HL-60 (cell line): ENCODE data around the gene RPL19.

Source experiments
- POLR2AphosphoS5 ChIP-seq: IDR thresholded peaks from 2 replicates; pipeline ENCODE4 v1.6.1; 2012; ENCODE audit warnings: low read depth
- TF ChIP-seq, protein P1 (sequence below): IDR thresholded peaks from one replicate; pipeline ENCODE4 v1.5.1; 2011; ENCODE audit warnings: low read length, control low read depth, inconsistent platforms; ENCODE audit not compliant: insufficient read depth

DNA sequence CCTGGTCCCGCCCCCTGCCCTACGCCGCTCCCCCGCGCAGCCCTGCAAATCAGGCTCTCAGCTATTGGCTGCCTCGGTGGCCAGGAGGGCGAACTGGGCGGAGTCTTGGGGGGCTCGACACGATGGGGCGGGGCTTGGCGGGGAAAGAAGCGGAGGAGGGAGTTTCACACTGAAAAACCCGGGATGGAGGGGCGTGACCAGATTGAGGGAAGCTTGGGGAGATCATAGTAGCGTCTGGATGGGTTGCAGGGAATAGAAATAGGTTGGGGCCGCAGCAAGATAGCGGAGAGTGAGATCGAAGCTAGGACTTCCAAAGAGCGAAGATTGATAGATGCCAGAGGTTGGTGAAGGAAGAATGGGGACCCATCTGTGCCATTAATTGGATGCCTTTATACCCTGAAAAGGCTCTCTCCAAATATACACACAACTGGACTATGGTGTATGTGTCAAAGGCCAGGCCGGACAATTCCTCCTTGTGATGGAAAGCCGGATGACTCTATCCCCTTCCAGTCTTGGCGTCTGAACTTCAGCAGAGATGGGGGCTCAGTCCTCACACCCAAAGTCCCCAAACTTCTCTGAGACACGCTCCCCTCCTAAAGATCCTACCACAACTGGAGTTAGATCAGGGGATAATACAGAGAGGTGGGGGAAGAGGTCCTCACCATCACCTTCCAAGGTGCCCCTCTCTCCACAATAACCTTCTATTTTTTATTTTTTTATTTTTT, 26.0 kb downstream of the RPL19 start:
- TF ChIP-seq, protein P1, sequence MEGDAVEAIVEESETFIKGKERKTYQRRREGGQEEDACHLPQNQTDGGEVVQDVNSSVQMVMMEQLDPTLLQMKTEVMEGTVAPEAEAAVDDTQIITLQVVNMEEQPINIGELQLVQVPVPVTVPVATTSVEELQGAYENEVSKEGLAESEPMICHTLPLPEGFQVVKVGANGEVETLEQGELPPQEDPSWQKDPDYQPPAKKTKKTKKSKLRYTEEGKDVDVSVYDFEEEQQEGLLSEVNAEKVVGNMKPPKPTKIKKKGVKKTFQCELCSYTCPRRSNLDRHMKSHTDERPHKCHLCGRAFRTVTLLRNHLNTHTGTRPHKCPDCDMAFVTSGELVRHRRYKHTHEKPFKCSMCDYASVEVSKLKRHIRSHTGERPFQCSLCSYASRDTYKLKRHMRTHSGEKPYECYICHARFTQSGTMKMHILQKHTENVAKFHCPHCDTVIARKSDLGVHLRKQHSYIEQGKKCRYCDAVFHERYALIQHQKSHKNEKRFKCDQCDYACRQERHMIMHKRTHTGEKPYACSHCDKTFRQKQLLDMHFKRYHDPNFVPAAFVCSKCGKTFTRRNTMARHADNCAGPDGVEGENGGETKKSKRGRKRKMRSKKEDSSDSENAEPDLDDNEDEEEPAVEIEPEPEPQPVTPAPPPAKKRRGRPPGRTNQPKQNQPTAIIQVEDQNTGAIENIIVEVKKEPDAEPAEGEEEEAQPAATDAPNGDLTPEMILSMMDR: no peak
- no peak for TF ChIP-seq POLR2AphosphoS5
